Upper lobe of left lung (tissue), 6 donors: ENCODE data around the gene GTF2A2. TPM values are rescaled to one million over a fixed set of nuclear protein-coding genes. Genes with fewer than 3 reads are reported as not detected.
"Not testable (repeated sequence)": the region's sequence is repeated elsewhere in the genome, so short reads cannot be mapped to it uniquely, and the experiment has no call there.

Experiments used
- ATAC-seq, 2 donors: fragments of 200-7000 bp; cut with Tn5 transposase; one replicate each; pipeline ENCODE4 v1.9.1; 2022; ENCODE audit warnings: mild to moderate bottlenecking in 2 of 2, moderate library complexity in 2 of 2; ENCODE audit not compliant: low FRiP score in 2 of 2
- DNase-seq, 2 donors: peaks; one replicate each; pipeline ENCODE4 v3.0.0-alpha.2; 2019 to 2020
- H3K27ac ChIP-seq, 4 donors: fragments of 200-600 bp; sonication (generic); one replicate each; pipeline ENCODE4 v1.5.1; 2016 to 2019
- H3K27me3 ChIP-seq, 4 donors: fragments of 200-600 bp; sonication (generic); one replicate each; pipeline ENCODE4 v1.5.1; 2017 to 2019
- H3K36me3 ChIP-seq, 4 donors: fragments of 200-600 bp; sonication (generic); one replicate each; pipeline ENCODE4 v1.5.1; 2016 to 2019
- H3K4me1 ChIP-seq, 4 donors: fragments of 200-600 bp; sonication (generic); one replicate each; pipeline ENCODE4 v1.5.1; 2018 to 2019
- H3K4me3 ChIP-seq, 4 donors: fragments of 200-600 bp; sonication (generic); one replicate each; pipeline ENCODE4 v1.5.1; 2017 to 2019; ENCODE audit warnings: mild to moderate bottlenecking in 2 of 4, moderate library complexity in 1 of 4
- H3K9me3 ChIP-seq, 4 donors: fragments of 200-600 bp; sonication (generic); one replicate each; pipeline ENCODE4 v1.5.1; 2018 to 2019
- CTCF ChIP-seq, 6 experiments: fragments of 450-650 bp in 4 of 6; fragments of 200-600 bp in 2 of 6; sonication (generic) in 2 of 6; IDR thresholded peaks; one replicate each; pipeline ENCODE4 v1.5.1; 2016 to 2019; ENCODE audit warnings: antibody characterized with exemption in 6 of 6
- EP300 ChIP-seq, 4 donors: sonication (generic); formaldehyde crosslinking; IDR thresholded peaks; one replicate each; pipeline ENCODE4 v1.5.1; 2017; ENCODE audit warnings: antibody characterized with exemption in 4 of 4, control low read depth in 2 of 4
- POLR2A ChIP-seq, 4 donors: fragments of 450-650 bp; IDR thresholded peaks; one replicate each; pipeline ENCODE4 v1.5.1; 2016 to 2017; ENCODE audit warnings: antibody characterized with exemption in 4 of 4, mild to moderate bottlenecking in 2 of 4
- POLR2AphosphoS5 ChIP-seq, 2 donors: sonication (generic); formaldehyde crosslinking; IDR thresholded peaks; one replicate each; pipeline ENCODE4 v1.5.1; 2017; ENCODE audit warnings: antibody characterized with exemption in 2 of 2
- WGBS, 2 donors: methylation state at CpG; one replicate each; pipeline ENCODE4 v1.1.5; 2017 to 2018; 5-methylcytosine and 5-hydroxymethylcytosine counted together
- total RNA-seq, 6 donors: library from RNA; depleted of rRNA in 4 of 6; stranded (reverse); fragments of >200 nt in 4 of 6; gene quantifications; one replicate each; pipeline versions ENCODE4 v1.1.0 to v1.2.1, GENCODE V29; 2016 to 2021
- donor health status: DM: no; HTN: no; CAD: no; lungs with moderate emphysema.
- donor health status: DM: no; HTN: yes; CAD: no; lungs with severe emphysema.

Gene GTF2A2
- total RNA-seq, 6 donors from 2014 or later, result 5.5 to 80.1 (median 30.2) TPM

GRCh38 chr15:59646277-59646676 lies 11.0 kb downstream of the GTF2A2 start:
- no peak overlapping the region for H3K4me3 ChIP-seq
- WGBS, 2 donors, result 100% methylated on average over 1 of the region's 1 CpG
- TF ChIP-seq POLR2AphosphoS5 (IDR thresholded peaks at IDR 0.05), result no peak
- no peak for TF ChIP-seq EP300 (IDR thresholded peaks at IDR 0.05)
- no peak for TF ChIP-seq CTCF (IDR thresholded peaks at IDR 0.05)
- no peak for TF ChIP-seq POLR2A (IDR thresholded peaks at IDR 0.05)
- no peaks in the 10 kb centered on the region for H3K9me3 ChIP-seq
- ATAC-seq, result no peak
- H3K27ac ChIP-seq, result no peak overlapping the region
- H3K4me1 ChIP-seq, result peaks cover 0 to 4% (median 0%) of the 10 kb centered on the region in 4 donors
- DNase-seq, result no peak
- no peaks in the 10 kb centered on the region for H3K27me3 ChIP-seq
- peaks cover 2 to 74% (median 21%) of the 10 kb centered on the region in 4 donors for H3K36me3 ChIP-seq

- not testable (repeated sequence) for H3K27me3 ChIP-seq, H3K4me1 ChIP-seq, H3K27ac ChIP-seq, ATAC-seq, H3K4me3 ChIP-seq, H3K9me3 ChIP-seq, DNase-seq
- 96 to 98% methylated on average over 9 of the region's 9 CpGs for WGBS, 2 donors
- peaks cover 0 to 71% (median 20%) of the 10 kb centered on the region in 4 donors for H3K36me3 ChIP-seq
Observed at GRCh38 chr15:59645812-59646211, 11.5 kb downstream of the GTF2A2 start.

- DNase-seq, result no peak
- Histone ChIP-seq H3K27me3 (no peaks in the 10 kb centered on the region), H3K4me1 (no peaks in the 10 kb centered on the region), H3K9me3 (no peaks in the 10 kb centered on the region), H3K27ac (no peak overlapping the region), H3K4me3 (no peak overlapping the region), H3K36me3 (peaks cover 0 to 68% (median 21%) of the 10 kb centered on the region in 4 donors)
- no peak for ATAC-seq
- TF ChIP-seq POLR2A (IDR thresholded peaks at IDR 0.05) (no peak), CTCF (IDR thresholded peaks at IDR 0.05) (no peak), EP300 (IDR thresholded peaks at IDR 0.05) (no peak), POLR2AphosphoS5 (IDR thresholded peaks at IDR 0.05) (no peak)
- 88% methylated on average over 4 of the region's 4 CpGs for WGBS, 2 donors
Observed at GRCh38 chr15:59644756-59645155, 12.6 kb downstream of the GTF2A2 start.

GRCh38 chr15:59642351-59642750 lies 15.0 kb downstream of the GTF2A2 start:
- DNase-seq, result no peak
- no peak for TF ChIP-seq POLR2A (IDR thresholded peaks at IDR 0.05)
- no peak for TF ChIP-seq EP300 (IDR thresholded peaks at IDR 0.05)
- TF ChIP-seq CTCF (IDR thresholded peaks at IDR 0.05), result no peak
- no peak for TF ChIP-seq POLR2AphosphoS5 (IDR thresholded peaks at IDR 0.05)
- H3K27me3 ChIP-seq, result no peaks in the 10 kb centered on the region
- 87 to 88% methylated on average over 2 of the region's 2 CpGs for WGBS, 2 donors
- no peak overlapping the region for H3K4me3 ChIP-seq
- no peaks in the 10 kb centered on the region for H3K9me3 ChIP-seq
- H3K36me3 ChIP-seq, result peaks cover 0 to 63% (median 26%) of the 10 kb centered on the region in 4 donors
- no peak overlapping the region for H3K27ac ChIP-seq
- H3K4me1 ChIP-seq, result no peaks in the 10 kb centered on the region
- ATAC-seq, result no peak

- not testable (repeated sequence) for DNase-seq, ATAC-seq, H3K27me3 ChIP-seq, H3K27ac ChIP-seq, H3K4me1 ChIP-seq, H3K9me3 ChIP-seq, H3K4me3 ChIP-seq
- peaks cover 0 to 36% (median 8%) of the 10 kb centered on the region in 4 donors for H3K36me3 ChIP-seq
- 79 to 83% methylated on average over 2 of the region's 2 CpGs for WGBS, 2 donors
- peak in 1 of 6 experiments; percentile 18 for TF ChIP-seq CTCF (IDR thresholded peaks at IDR 0.05)
Observed at GRCh38 chr15:59637507-59637906, 19.8 kb downstream of the GTF2A2 start.
